Measurements from ENCODE around the gene JTB.
A peak's percentile ranks its signal among the peaks of the same experiment; 100 is the strongest.
"Not testable (repeated sequence)": the region's sequence is repeated elsewhere in the genome, so short reads cannot be mapped to it uniquely, and the experiment has no call there.

The JTB gene

GRCh38 chr1:153977250-153978240, at the start of gene JTB:
Gene JTB, minus strand, starts transcription at chr1:153977674. Its CDS starts 422 bp downstream, at chr1:153977252.
- DNase-seq (ENCODE audit: low spot score), result peak; percentile 90

GRCh38 chr1:154019940-154020339, 42.5 kb upstream of the JTB start:
- no peak for DNase-seq (ENCODE audit: low spot score)

DNA sequence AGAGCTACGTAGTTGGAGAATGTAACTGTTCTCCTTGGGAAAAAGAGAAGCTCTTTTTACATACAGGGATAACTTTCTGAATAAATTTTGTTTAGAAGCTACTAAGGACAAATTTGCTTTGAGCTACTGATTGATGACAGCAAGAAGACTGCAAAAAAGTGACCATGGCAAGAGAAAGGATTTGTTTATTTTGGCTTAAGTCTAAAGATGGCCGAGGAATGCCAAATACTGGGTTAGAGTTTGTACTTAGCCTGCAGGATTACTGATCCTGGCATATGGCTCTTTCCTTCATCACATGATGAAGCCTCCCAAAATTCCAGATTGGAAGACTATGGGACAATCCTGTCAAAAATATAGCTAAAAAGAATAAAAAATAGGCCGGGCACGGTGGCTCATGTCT, 41.8 kb upstream of the JTB start:
- DNase-seq (ENCODE audit: low spot score), result no peak

DNA sequence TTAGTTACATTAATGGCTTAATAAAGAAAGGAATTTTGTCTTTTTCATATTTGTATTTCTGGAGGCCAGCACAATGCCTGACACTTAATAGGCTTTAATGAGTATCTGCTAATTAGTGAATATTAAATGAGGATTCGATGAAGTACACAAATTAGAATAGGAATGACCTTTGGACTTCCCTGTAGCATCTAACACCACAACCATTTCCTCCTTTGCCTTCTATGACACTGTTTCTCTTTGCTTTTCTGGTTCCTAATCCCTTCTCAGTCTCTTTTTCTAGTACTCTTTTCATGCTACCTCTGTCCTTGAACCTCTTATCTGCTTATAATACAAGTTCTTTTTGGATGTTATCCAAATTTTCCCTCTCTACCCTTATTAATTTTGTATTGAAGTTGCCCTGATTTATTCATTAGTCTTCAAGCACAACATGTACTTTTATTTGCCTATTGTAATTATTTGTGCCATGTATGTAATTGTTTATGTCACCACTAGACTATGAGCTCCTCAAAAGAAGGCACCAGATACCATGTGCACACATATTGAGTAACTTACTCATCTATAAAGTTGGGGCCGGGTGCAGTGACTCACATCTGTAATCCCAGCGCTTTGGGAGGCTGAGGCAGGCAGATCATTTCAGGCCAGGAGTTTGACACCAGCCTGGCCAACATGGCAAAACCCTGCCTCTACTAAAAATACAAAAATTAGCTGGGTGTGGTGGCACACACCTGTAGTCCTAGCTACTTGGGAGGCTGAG, 36.9 kb upstream of the JTB start:
- DNase-seq (ENCODE audit: low spot score), result peak; percentile 43

GRCh38 chr1:154012543-154012942, 35.1 kb upstream of the JTB start:
- not testable (repeated sequence) for DNase-seq (ENCODE audit: low spot score)

GRCh38 chr1:154012129-154012528, 34.7 kb upstream of the JTB start:
- DNase-seq (ENCODE audit: low spot score), result no peak

DNA sequence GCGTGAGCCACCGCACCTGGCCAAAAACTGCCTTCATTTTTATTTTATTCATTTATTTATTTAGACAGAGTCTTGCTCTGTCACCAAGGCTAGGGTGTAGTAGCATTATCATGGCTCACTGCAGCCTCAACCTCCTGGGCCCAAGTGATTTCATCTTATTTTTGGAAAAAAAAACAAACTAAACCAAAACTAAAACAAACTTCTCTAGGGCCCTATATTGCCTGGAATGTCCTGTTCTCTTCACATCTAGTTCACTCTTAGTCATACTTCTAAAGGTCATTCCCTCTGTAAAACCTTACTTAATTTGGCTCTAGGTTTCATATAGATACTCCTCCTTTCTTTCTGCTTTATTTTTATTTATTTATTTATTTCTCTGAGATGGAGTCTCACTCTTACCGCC, 28.7 kb upstream of the JTB start:
- DNase-seq (ENCODE audit: low spot score), result peak; percentile 24

- no peak for DNase-seq (ENCODE audit: low spot score)
Measured at GRCh38 chr1:154000420-154000819, 22.9 kb upstream of the JTB start.

- not testable (repeated sequence) for DNase-seq (ENCODE audit: low spot score)
Measured at GRCh38 chr1:153996882-153997281, 19.4 kb upstream of the JTB start.

DNA sequence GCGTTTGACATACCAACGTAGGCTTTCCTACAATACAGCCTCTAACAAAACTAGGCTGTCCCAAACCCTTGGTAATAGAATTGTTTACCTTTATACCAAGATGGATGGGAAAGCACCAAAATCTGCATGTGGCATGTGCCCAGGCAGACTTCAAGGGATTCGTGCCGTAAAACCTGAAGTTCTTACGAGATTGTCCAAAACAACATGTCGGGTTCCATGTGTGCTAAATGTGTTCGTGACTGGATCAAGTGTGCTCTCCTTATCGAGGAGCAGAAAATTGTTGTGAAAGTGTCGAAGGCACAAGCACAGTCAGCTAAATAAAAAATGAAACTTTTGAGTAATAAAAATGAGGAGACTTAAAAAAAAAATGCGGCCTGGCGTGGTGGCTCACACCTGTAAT, 18.2 kb upstream of the JTB start:
- no peak for DNase-seq (ENCODE audit: low spot score)

DNA sequence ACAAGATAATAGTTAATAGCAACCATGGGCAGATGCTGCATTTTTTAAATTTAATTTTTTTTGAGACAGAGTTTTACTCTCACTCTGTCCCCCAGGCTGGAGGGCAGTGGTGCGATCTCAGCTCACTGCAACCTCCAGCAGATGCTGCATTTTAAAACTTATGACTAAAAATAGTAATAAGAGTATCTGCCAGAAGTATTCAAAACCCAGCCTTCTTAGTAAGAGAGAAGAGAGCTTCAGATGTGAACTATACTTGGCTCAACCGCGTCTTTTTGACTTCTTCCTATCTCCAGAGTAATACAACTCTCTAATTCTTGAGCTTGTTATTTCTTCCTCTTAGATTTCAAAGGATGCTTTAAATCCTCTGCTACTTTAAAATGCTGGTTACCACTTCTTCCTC, 17.7 kb upstream of the JTB start:
- DNase-seq (ENCODE audit: low spot score), result no peak

DNA sequence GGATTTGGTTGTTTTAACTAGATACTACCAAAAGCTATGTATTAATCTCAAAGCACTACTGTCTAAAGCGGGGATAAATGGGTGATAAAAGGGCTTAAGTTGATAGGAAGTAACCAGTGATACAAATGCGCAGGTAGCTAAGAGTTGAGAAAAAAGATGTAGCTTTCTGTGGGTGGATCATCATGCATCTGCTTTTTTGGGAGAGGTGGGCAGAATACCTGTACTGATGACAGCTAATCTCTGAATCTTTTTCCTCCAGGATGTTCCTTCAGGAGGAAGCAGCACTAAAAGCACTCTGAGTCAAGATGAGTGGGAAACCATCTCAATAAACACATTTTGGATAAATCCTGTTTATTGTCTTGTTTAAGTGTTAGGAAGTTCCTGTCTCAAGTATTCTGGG, 14.3 kb upstream of the JTB start:
- no peak for DNase-seq (ENCODE audit: low spot score)

DNA sequence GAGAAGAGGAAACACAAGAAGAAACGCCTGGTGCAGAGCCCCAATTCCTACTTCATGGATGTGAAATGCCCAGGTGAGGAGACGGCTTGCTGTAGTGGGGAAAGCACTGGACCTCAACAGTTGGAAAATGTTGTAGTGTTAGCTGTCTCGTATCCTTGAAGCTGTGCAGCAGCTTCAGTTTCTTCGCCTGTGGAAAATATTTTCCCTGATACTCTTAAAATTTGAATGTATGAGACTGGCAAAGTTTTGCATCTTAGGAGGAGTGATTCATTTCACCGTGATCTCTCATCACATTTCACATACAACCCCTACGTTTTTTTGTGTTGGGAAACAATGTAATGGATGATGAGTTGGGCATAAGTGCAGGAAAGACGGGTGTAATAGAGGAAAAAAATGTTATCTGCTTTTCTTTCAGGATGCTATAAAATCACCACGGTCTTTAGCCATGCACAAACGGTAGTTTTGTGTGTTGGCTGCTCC, 13.7 kb upstream of the JTB start:
- no peak for DNase-seq (ENCODE audit: low spot score)

DNA sequence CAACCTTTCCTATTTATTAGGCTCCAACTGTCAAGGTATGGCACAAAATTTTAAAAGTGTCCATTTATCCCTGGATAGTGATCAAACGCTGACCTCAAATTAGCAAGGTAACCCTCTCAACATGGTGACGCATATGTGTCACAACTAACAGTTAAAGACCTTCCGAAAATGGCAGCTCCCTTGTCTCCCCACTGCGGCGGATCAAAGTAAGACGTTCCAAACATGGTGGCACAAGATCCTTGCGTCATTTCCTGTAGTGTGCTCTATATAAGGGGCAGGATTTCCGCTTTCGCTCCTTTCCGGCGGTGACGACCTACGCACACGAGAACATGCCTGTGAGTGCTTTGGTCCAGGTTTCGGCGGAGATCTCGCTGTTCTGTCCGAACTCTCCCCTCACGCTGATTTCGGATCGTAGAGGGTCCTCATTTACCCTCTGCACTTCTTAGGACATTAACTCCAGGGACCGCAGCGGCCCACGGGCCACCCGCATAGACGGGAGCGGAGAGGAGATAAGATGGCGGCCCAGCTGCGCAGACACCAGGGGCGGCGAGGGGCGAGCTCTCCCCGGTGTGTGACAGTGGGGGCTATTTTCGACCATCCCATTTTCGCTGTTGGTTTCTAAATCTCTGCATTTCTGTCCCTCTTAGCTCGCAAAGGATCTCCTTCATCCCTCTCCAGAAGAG, 13.1 kb upstream of the JTB start, which contains the start of gene RPS27:
TSS of gene RPS27 (plus strand) at position 295 of the 683 bp plus-strand sequence. CDS start at position 330, 35 bp downstream.
- DNase-seq (ENCODE audit: low spot score), result peak; percentile 95

- DNase-seq (ENCODE audit: low spot score), result no peak
Measured at GRCh38 chr1:153987621-153988020, 10.1 kb upstream of the JTB start.

DNA sequence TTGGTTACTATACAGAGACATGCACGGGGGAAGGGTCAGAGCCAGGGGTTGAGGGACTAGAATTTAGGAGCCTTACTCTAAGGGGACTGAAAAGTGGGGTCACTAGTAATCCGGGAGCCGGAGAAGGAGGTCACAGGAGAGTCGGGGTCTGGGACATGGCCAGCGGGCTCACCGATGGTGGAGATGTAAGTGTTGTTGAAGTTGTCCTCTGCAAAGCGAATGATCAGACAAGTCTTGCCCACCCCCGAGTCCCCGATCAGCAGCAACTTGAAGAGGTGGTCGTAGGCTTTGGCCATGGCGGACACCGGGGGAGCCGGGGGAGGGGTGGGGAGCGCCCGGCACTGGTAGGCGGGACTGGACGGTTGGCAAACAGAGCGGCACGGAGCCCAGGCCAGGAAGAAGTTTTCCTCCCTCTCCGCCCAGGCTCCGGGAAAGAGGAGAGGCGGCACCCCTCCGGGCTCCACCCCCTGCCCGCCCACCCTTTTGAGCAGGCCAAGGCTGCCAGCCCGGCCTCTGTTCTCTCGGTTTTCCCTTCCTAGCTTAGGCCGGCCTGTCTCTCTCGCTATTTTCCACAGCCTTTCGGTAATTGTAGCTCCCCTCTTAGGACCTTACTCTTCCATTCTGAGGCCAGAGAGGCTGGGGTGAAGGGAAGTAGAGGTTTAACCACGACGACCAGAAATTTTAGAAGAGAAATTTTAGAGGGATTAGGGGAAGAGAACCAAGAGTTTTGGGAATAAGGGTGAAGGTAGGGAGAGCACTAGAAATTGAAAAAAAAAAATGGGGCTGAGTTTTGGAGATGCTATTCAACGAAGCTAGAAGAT, 8.7 kb upstream of the JTB start, which contains the start of gene RAB13:
TSS of gene RAB13 (minus strand) at position 399 of the 821 bp plus-strand sequence. CDS start at position 296, 103 bp downstream.
- DNase-seq (ENCODE audit: low spot score), result peak; percentile 95

- peak; percentile 46 for DNase-seq (ENCODE audit: low spot score)
Measured at GRCh38 chr1:153985341-153985912, 8.0 kb upstream of the JTB start.

DNA sequence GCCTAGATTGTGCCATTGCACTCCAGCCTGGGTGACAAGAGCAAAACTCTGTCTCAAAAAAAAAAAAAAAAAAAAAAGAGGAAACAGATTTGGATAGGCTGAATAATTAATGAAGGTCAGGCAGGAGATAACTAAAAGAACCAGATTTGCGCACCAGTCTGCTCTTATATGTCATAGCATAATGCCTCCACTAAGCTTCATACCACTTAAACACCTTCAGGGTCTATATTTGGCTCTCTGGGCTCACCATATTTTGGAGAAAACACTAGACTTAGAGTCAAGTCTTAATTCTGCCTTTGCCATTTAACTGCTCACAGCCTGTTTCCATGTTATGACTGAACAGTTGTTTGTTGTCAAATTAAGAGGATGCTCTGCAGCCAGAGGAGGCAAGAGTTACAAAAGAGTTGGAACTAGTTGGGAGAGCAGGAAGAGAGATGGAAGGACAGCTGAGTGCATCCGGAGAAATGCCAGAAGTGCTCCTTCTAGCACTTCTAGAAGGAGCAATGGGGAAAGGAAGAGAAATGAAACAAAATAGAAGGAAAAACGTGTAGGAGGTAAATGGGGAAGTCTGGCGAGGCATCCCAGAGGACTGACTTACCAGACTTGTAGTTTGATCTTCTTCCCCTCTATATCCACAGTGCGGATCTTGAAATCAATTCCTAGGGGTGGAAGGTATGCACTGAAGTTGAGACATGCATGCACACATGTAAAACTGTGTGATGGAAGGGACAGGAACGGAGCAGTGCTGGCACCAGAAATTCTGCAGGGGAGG, 6.8 kb upstream of the JTB start:
- DNase-seq (ENCODE audit: low spot score), result no peak

- not testable (repeated sequence) for DNase-seq (ENCODE audit: low spot score)
Measured at GRCh38 chr1:153981735-153982134, 4.3 kb upstream of the JTB start.

GRCh38 chr1:153979091-153979490, 1.6 kb upstream of the JTB start:
- not testable (repeated sequence) for DNase-seq (ENCODE audit: low spot score)
